ENCODE measurements around the gene SCYGR5. TPM values are rescaled to one million over a fixed set of nuclear protein-coding genes. Genes with fewer than 3 reads are reported as not detected.

Gene SCYGR5
- total RNA-seq, 1 donor from 2014 or later: not detected

DNA sequence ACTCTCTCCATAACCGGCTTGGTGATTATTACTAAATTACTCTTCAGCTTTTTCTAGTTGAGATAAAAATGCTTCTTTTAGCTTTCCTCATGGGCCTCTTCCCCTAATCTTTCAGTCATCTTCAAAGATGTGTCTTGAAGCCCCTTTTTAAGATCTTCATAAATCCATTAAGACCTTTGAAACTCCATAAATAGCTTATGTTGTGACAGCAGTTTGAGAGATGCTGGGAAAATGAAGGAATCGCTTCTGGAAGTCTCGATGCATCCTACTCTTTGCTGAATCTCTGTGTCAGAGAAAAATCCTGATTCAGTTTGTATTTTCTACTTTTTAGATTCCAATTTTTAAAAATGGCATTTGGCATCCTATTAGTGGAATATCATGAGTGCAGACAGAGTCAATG lies 36.3 kb upstream of the SCYGR5 start:
- no peak for TF ChIP-seq CTCF (conservative IDR thresholded peaks at IDR 0.05; ENCODE audit: low read depth, low read length)
- H3K4me3 ChIP-seq (ENCODE audit: low read depth, low read length): no peak overlapping the region
- DNase-seq (ENCODE audit: low read depth): no peak

DNA sequence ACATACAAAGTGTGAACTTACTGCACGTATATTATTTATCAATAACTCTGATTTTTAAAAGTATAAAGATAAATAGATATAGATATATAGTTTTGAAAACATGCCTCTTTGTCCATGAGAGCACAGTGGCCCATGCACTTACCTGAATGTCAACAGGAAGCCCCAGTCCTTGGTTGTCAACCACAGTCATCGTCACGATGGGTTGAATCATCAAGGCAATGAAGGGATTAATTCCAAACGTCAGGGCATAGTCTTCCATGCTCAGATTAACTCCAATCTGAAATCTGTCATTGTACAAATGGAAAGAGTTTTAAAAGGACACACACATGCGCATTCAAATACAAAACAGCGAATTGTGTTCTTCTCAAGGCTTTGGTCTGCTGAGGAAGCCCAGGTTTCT lies 33.8 kb upstream of the SCYGR5 start:
- TF ChIP-seq CTCF (conservative IDR thresholded peaks at IDR 0.05; ENCODE audit: low read depth, low read length): no peak
- DNase-seq (ENCODE audit: low read depth): no peak
- H3K4me3 ChIP-seq (ENCODE audit: low read depth, low read length): no peak overlapping the region

DNA sequence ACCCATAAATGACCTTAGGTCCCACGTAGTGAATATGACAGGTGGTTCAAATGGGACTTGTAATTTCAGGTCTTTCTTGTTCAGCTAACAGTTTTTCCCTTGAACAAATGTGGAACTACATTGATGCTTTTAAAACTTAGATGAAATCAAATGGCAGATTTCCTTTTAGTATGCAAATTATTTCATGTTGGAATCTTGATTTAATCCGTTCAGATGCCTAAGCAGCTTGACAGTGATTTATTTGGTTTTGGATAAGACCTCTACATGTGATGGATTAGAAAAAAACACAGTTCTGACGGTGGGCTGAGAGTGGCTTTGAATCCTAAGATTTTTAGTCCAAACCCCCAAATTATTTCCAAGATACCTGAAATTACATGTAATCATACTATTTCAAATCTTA lies 32.4 kb upstream of the SCYGR5 start:
- DNase-seq (ENCODE audit: low read depth): no peak
- H3K4me3 ChIP-seq (ENCODE audit: low read depth, low read length): no peak overlapping the region
- TF ChIP-seq CTCF (conservative IDR thresholded peaks at IDR 0.05; ENCODE audit: low read depth, low read length): no peak

DNA sequence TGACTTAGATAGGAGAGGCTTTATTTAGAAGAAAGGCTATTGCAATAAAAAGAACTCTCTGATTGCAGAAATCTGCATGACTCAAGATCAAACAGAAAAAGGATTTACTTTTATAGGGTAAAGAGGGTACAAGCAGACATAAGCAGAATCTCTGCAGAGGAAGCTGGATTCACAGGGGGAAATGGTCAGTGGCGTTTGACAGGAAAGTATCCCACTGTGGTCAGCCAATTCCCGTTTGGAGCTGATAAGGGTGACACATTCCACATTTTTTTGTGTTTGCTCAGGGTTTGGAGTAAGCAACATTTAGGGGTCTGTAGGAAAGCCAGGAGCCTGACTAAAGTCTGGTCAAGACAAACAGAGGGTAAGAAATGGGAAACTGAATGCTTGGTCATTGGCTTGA lies 23.9 kb upstream of the SCYGR5 start:
- no peak for DNase-seq (ENCODE audit: low read depth)

GRCh38 chr2:227643990-227644551 lies 22.5 kb upstream of the SCYGR5 start:
- no peak for TF ChIP-seq CTCF (conservative IDR thresholded peaks at IDR 0.05; ENCODE audit: low read depth, low read length)

More for the DNA sequence above, 23.9 kb upstream of the SCYGR5 start:
- no peak overlapping the region for H3K4me3 ChIP-seq (ENCODE audit: low read depth, low read length)
- TF ChIP-seq CTCF (conservative IDR thresholded peaks at IDR 0.05; ENCODE audit: low read depth, low read length): no peak

DNA sequence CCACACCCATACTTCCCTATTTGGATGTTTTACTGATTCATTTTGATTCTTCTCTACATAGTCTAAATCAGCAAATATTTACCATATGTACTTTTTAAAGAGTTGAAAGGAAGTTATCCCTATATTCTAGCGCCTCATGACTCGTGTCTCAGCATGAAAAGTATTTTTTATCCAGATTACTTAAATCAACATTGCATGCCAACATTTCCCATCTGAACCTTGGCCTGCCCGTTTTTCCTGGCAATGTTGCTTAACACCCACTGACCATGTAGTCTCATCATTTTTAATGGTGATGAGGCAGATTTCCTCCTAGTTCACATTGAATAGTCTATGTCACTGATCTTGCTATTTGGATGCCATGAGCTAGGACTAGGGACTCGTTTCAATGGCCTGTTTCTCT lies 13.2 kb upstream of the SCYGR5 start:
- no peak overlapping the region for H3K4me3 ChIP-seq (ENCODE audit: low read depth, low read length)
- TF ChIP-seq CTCF (conservative IDR thresholded peaks at IDR 0.05; ENCODE audit: low read depth, low read length): no peak
- DNase-seq (ENCODE audit: low read depth): peak; percentile 33

More at GRCh38 chr2:227643990-227644551, 22.5 kb upstream of the SCYGR5 start:
- H3K4me3 ChIP-seq (ENCODE audit: low read depth, low read length): no peak overlapping the region
- no peak for DNase-seq (ENCODE audit: low read depth)

DNA sequence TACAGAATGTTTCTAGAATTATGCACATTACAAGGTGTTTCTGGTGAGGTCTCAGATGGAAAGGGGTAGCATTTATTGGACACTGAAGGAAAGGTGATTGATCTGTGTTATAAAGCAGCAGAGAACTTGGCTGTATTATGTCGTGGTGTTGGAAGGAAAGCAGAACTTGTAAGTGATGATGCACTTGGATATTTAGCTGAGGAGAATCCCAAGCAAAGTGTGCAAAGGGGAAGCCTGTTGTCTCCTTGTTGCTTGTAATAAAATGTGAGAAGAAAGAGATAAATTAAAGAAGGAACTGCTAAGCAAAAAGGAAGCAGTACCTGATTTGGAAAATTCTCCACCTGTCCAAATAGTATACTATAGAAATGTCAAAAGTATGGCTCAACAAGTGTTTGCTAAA lies 12.2 kb upstream of the SCYGR5 start:
- no peak for TF ChIP-seq CTCF (conservative IDR thresholded peaks at IDR 0.05; ENCODE audit: low read depth, low read length)
- no peak for DNase-seq (ENCODE audit: low read depth)
- H3K4me3 ChIP-seq (ENCODE audit: low read depth, low read length): no peak overlapping the region
